ENCODE measurements around the gene C6. TPM values are rescaled to one million over a fixed set of nuclear protein-coding genes. Genes with fewer than 3 reads are reported as not detected.

Gene C6
- total and polyA plus RNA-seq, 2 of the 8 experiments (the other 6 are each of a cell fraction or from before 2014, with no cell fraction given), result not detected

- no peak overlapping the region for H3K4ac ChIP-seq (replicated peaks; ENCODE audit: insufficient read length, low read depth, low read length)
- no peaks in the 10 kb centered on the region for H3K27me3 ChIP-seq (replicated peaks in 1 of 4; ENCODE audit: control insufficient read depth in 3 of 4, extremely low read depth in 1 of 4, insufficient read depth in 3 of 4, low read length in 3 of 4)
- no peaks in the 10 kb centered on the region for H3K9me3 ChIP-seq (ENCODE audit: insufficient read depth in 2 of 2, low read depth in 1 of 2, low read length in 1 of 2)
- H3K23me2 ChIP-seq (ENCODE audit: low read depth, low read length), result no peaks in the 10 kb centered on the region
- no peak overlapping the region for H2BK5ac ChIP-seq (ENCODE audit: low read depth, low read length)
- no peak overlapping the region for H3K4me3 ChIP-seq (ENCODE audit: extremely low read depth in 1 of 4, insufficient read depth in 2 of 4, low read depth in 3 of 4, low read length in 4 of 4)
- H2BK120ac ChIP-seq (replicated peaks; ENCODE audit: low read depth, low read length), result no peak overlapping the region
- H4K91ac ChIP-seq (replicated peaks; ENCODE audit: insufficient read length, low read length), result no peak overlapping the region
- ChIA-PET POLR2A (ENCODE audit: partially characterized antibody) (no interaction called here), CTCF (ENCODE audit: partially characterized antibody) (no interaction called here)
- no peak overlapping the region for H2BK12ac ChIP-seq (ENCODE audit: low read depth, low read length)
- no peaks in the 10 kb centered on the region for H3K36me3 ChIP-seq (ENCODE audit: control insufficient read depth in 2 of 4, insufficient read depth in 4 of 4, low read length in 3 of 4)
- no peak overlapping the region for H3K18ac ChIP-seq (ENCODE audit: extremely low read depth, low read length)
- no peaks in the 10 kb centered on the region for H4K20me1 ChIP-seq (replicated peaks in 1 of 2; ENCODE audit: control insufficient read depth in 1 of 2, insufficient read depth in 2 of 2, low read length in 2 of 2)
- no peak overlapping the region for H4K5ac ChIP-seq (ENCODE audit: insufficient read length, low read depth, low read length)
- H3K4me2 ChIP-seq (ENCODE audit: insufficient read depth in 1 of 2, low read depth in 2 of 2, low read length in 2 of 2), result no peak overlapping the region
- H3K79me2 ChIP-seq (ENCODE audit: control insufficient read depth in 1 of 2, insufficient read depth in 2 of 2, low read length in 2 of 2), result no peaks in the 10 kb centered on the region
- no peak overlapping the region for H2BK15ac ChIP-seq (ENCODE audit: low read length)
- no peak overlapping the region for H3K23ac ChIP-seq (ENCODE audit: insufficient read length)
- H2AFZ ChIP-seq (ENCODE audit: low read length), result no peak overlapping the region
- H2BK20ac ChIP-seq (ENCODE audit: low read length), result no peak overlapping the region
- H3K4me1 ChIP-seq (replicated peaks in 1 of 4; ENCODE audit: control insufficient read depth in 3 of 4, insufficient read depth in 4 of 4, low read length in 3 of 4), result no peaks in the 10 kb centered on the region
- no peak overlapping the region for H3K56ac ChIP-seq (replicated peaks; ENCODE audit: insufficient read length, low read depth, low read length)
- H3K14ac ChIP-seq (ENCODE audit: insufficient read length), result no peak overlapping the region
- H4K8ac ChIP-seq (ENCODE audit: extremely low read depth, insufficient read depth, low read length), result no peak overlapping the region
- FAIRE-seq, result no peak
- WGBS, 2 experiments (ENCODE audit: extremely low coverage in 1 of 2, insufficient coverage in 1 of 2, insufficient read length in 1 of 2, insufficient replicate concordance in 2 of 2, low coverage in 1 of 2, low lambda C conversion rate in 2 of 2, missing lambda C conversion rate in 1 of 2), result 73% methylated on average over 3 of the region's 3 CpGs; no CpG with 5 or more reads in 1 of the 2 experiments
- no peak overlapping the region for H2AK5ac ChIP-seq (ENCODE audit: low read depth, low read length)
- H3K79me1 ChIP-seq (ENCODE audit: low read depth, low read length), result no peaks in the 10 kb centered on the region
- no peak overlapping the region for H3K27ac ChIP-seq (ENCODE audit: low read depth, low read length)
- no peak overlapping the region for H3K9ac ChIP-seq (replicated peaks in 1 of 4; ENCODE audit: extremely low read depth in 1 of 4, low read depth in 3 of 4, low read length in 3 of 4)
- DNase-seq (ENCODE audit: low read depth in 1 of 2, low spot score in 2 of 2), result no peak
- no peak for TF ChIP-seq CEBPB (IDR thresholded peaks at IDR 0.05; ENCODE audit: low read depth, low read length)
- no peak for TF ChIP-seq RXRA (IDR thresholded peaks at IDR 0.05; ENCODE audit: insufficient read depth, low read depth, low read length)
- TF ChIP-seq RNF2 (IDR thresholded peaks at IDR 0.05; ENCODE audit: borderline replicate concordance, low read depth, low read length, missing control alignments, poor library complexity, severe bottlenecking), result no peak
- TF ChIP-seq CTBP2 (IDR thresholded peaks at IDR 0.05; ENCODE audit: borderline replicate concordance, insufficient read depth, insufficient read length, low read length), result no peak
- TF ChIP-seq EGR1 (IDR thresholded peaks at IDR 0.05; ENCODE audit: borderline replicate concordance, low read depth, low read length), result no peak
- TF ChIP-seq ASH2L (IDR thresholded peaks at IDR 0.05; ENCODE audit: low read length), result no peak
- TF ChIP-seq ZNF274 (IDR thresholded peaks at IDR 0.05; ENCODE audit: borderline replicate concordance, extremely low read depth, low read length), result no peak
- TF ChIP-seq TCF12 (IDR thresholded peaks at IDR 0.05; ENCODE audit: low read depth, low read length), result no peak
- no peak for TF ChIP-seq GABPA (IDR thresholded peaks at IDR 0.05; ENCODE audit: borderline replicate concordance, insufficient read depth, low read length)
- no peak for TF ChIP-seq KDM4A (IDR thresholded peaks at IDR 0.05; ENCODE audit: low read depth, low read length, severe bottlenecking)
- no peak for TF ChIP-seq ATF2 (IDR thresholded peaks at IDR 0.05; ENCODE audit: low read length)
- no peak for TF ChIP-seq HDAC6 (IDR thresholded peaks at IDR 0.05; ENCODE audit: low read depth, low read length)
- TF ChIP-seq SP1 (IDR thresholded peaks at IDR 0.05; ENCODE audit: low read depth, low read length), result no peak
Measured at GRCh38 chr5:41154491-41154890, 58.8 kb downstream of the C6 start.

Data from H1 (cell line).